Activated T-cell treated with anti-CD3 and anti-CD28 coated beads, Interleukin-2, amount 50 U/mL, for 24 hours (primary cell): ENCODE results near the gene ZNF808.
"Not testable (repeated sequence)": the region's sequence is repeated elsewhere in the genome, so short reads cannot be mapped to it uniquely, and the experiment has no call there.

Experiments used
- DNase-seq: peaks from one replicate; pipeline ENCODE4 v3.0.0-alpha.2; 2020
- H3K27ac Mint-ChIP-seq: 2 replicates; pipeline ENCODE4 v1.8.0; 2020; ENCODE audit warnings: mild to moderate bottlenecking, mixed read lengths
- H3K27me3 Mint-ChIP-seq: 2 replicates; pipeline ENCODE4 v1.8.0; 2020; ENCODE audit warnings: mixed read lengths
- H3K36me3 Mint-ChIP-seq: 2 replicates; pipeline ENCODE4 v1.8.0; 2020; ENCODE audit warnings: low read depth, mixed read lengths
- H3K4me1 Mint-ChIP-seq: 2 replicates; pipeline ENCODE4 v1.8.0; 2020; ENCODE audit warnings: low read depth, mixed read lengths
- H3K4me3 Mint-ChIP-seq: 2 replicates; pipeline ENCODE4 v1.8.0; 2020; ENCODE audit warnings: mild to moderate bottlenecking, moderate library complexity, mixed read lengths
- H3K9me3 Mint-ChIP-seq: 2 replicates; pipeline ENCODE4 v1.8.0; 2020; ENCODE audit warnings: mixed read lengths

ZNF808 gene

GRCh38 chr19:52527134-52527955, at the start of gene ZNF808:
Gene ZNF808, plus strand, starts transcription at chr19:52527668. Its CDS starts 15,617 bp downstream, at chr19:52543285.
- peak within 1 kb of the TSS; percentile 97 for H3K4me3 Mint-ChIP-seq
- no peaks in the 10 kb centered on the region for H3K27me3 Mint-ChIP-seq
- H3K27ac Mint-ChIP-seq: peak within 1 kb of the TSS; percentile 97
- peak; percentile 97 for DNase-seq
- peaks cover 26% of the 10 kb centered on the region for H3K4me1 Mint-ChIP-seq
- H3K9me3 Mint-ChIP-seq: peaks cover 11% of the 10 kb centered on the region
- peaks cover 48% of the 10 kb centered on the region for H3K36me3 Mint-ChIP-seq

- not testable (repeated sequence) for H3K4me3 Mint-ChIP-seq, DNase-seq, H3K27me3 Mint-ChIP-seq, H3K4me1 Mint-ChIP-seq, H3K27ac Mint-ChIP-seq
- peaks cover 41% of the 10 kb centered on the region for H3K36me3 Mint-ChIP-seq
- H3K9me3 Mint-ChIP-seq: peaks cover 47% of the 10 kb centered on the region
Measured at GRCh38 chr19:52484111-52484743, 43.2 kb upstream of the ZNF808 start.

- not testable (repeated sequence) for DNase-seq, H3K4me1 Mint-ChIP-seq, H3K27me3 Mint-ChIP-seq, H3K4me3 Mint-ChIP-seq, H3K27ac Mint-ChIP-seq
- H3K9me3 Mint-ChIP-seq: peaks cover 50% of the 10 kb centered on the region
- peaks cover 43% of the 10 kb centered on the region for H3K36me3 Mint-ChIP-seq
Measured at GRCh38 chr19:52485064-52485463, 42.4 kb upstream of the ZNF808 start.

- not testable (repeated sequence) for H3K27me3 Mint-ChIP-seq, DNase-seq, H3K4me3 Mint-ChIP-seq, H3K27ac Mint-ChIP-seq, H3K4me1 Mint-ChIP-seq
- H3K9me3 Mint-ChIP-seq: peaks cover 49% of the 10 kb centered on the region
- H3K36me3 Mint-ChIP-seq: peaks cover 43% of the 10 kb centered on the region
Measured at GRCh38 chr19:52485561-52486240, 41.8 kb upstream of the ZNF808 start.

GRCh38 chr19:52492201-52492993, 35.1 kb upstream of the ZNF808 start:
- Mint-ChIP-seq H3K27ac (no peak overlapping the region), H3K4me3 (no peak overlapping the region), H3K4me1 (no peaks in the 10 kb centered on the region), H3K36me3 (peaks cover 55% of the 10 kb centered on the region), H3K9me3 (peaks cover 44% of the 10 kb centered on the region), H3K27me3 (peaks cover 5% of the 10 kb centered on the region)
- peak; percentile 28 for DNase-seq

- Mint-ChIP-seq H3K4me3 (no peak overlapping the region), H3K27me3 (peaks cover 5% of the 10 kb centered on the region), H3K4me1 (no peaks in the 10 kb centered on the region), H3K36me3 (peaks cover 62% of the 10 kb centered on the region), H3K9me3 (peaks cover 50% of the 10 kb centered on the region), H3K27ac (no peak overlapping the region)
- DNase-seq: no peak
Measured at GRCh38 chr19:52492994-52493470, 34.4 kb upstream of the ZNF808 start.

- Mint-ChIP-seq H3K4me3 (no peak overlapping the region), H3K27ac (no peak overlapping the region), H3K36me3 (peaks cover 67% of the 10 kb centered on the region), H3K27me3 (peaks cover 5% of the 10 kb centered on the region), H3K9me3 (peaks cover 48% of the 10 kb centered on the region), H3K4me1 (no peaks in the 10 kb centered on the region)
- DNase-seq: no peak
Measured at GRCh38 chr19:52494518-52494917, 33.0 kb upstream of the ZNF808 start.

GRCh38 chr19:52498571-52498970, 28.9 kb upstream of the ZNF808 start:
- Mint-ChIP-seq H3K27me3 (peaks cover under 1% of the 10 kb centered on the region), H3K27ac (no peak overlapping the region), H3K4me3 (no peak overlapping the region), H3K4me1 (no peaks in the 10 kb centered on the region), H3K9me3 (peaks cover 54% of the 10 kb centered on the region), H3K36me3 (peaks cover 75% of the 10 kb centered on the region)
- no peak for DNase-seq

GRCh38 chr19:52500474-52500873, 27.0 kb upstream of the ZNF808 start:
- peaks cover 80% of the 10 kb centered on the region for H3K36me3 Mint-ChIP-seq
- not testable (repeated sequence) for H3K4me3 Mint-ChIP-seq, DNase-seq, H3K27ac Mint-ChIP-seq, H3K27me3 Mint-ChIP-seq, H3K4me1 Mint-ChIP-seq
- H3K9me3 Mint-ChIP-seq: peaks cover 50% of the 10 kb centered on the region

- H3K9me3 Mint-ChIP-seq: peaks cover 47% of the 10 kb centered on the region
- H3K4me1 Mint-ChIP-seq, DNase-seq, H3K4me3 Mint-ChIP-seq, H3K27me3 Mint-ChIP-seq, H3K27ac Mint-ChIP-seq: not testable (repeated sequence)
- peaks cover 80% of the 10 kb centered on the region for H3K36me3 Mint-ChIP-seq
Measured at GRCh38 chr19:52500991-52501390, 26.5 kb upstream of the ZNF808 start.

GRCh38 chr19:52507266-52507665, 20.2 kb upstream of the ZNF808 start:
- H3K4me3 Mint-ChIP-seq: no peak overlapping the region
- H3K27me3 Mint-ChIP-seq: no peaks in the 10 kb centered on the region
- no peak for DNase-seq
- H3K9me3 Mint-ChIP-seq: peaks cover 41% of the 10 kb centered on the region
- H3K36me3 Mint-ChIP-seq: peaks cover 85% of the 10 kb centered on the region
- no peak overlapping the region for H3K27ac Mint-ChIP-seq
- no peaks in the 10 kb centered on the region for H3K4me1 Mint-ChIP-seq

- DNase-seq: no peak
Measured at GRCh38 chr19:52516191-52516590, 11.3 kb upstream of the ZNF808 start.

GRCh38 chr19:52518646-52519045, 8.8 kb upstream of the ZNF808 start:
- Mint-ChIP-seq H3K36me3 (peaks cover 45% of the 10 kb centered on the region), H3K27me3 (peaks cover 10% of the 10 kb centered on the region), H3K9me3 (peaks cover 61% of the 10 kb centered on the region), H3K4me1 (no peaks in the 10 kb centered on the region), H3K27ac (no peak overlapping the region), H3K4me3 (no peak overlapping the region)
- no peak for DNase-seq

More at GRCh38 chr19:52516191-52516590, 11.3 kb upstream of the ZNF808 start:
- H3K27ac Mint-ChIP-seq: no peak overlapping the region
- H3K4me3 Mint-ChIP-seq: no peak overlapping the region
- peaks cover 9% of the 10 kb centered on the region for H3K27me3 Mint-ChIP-seq
- peaks cover 70% of the 10 kb centered on the region for H3K9me3 Mint-ChIP-seq
- H3K4me1 Mint-ChIP-seq: no peaks in the 10 kb centered on the region
- peaks cover 59% of the 10 kb centered on the region for H3K36me3 Mint-ChIP-seq

- not testable (repeated sequence) for DNase-seq, H3K4me1 Mint-ChIP-seq, H3K4me3 Mint-ChIP-seq, H3K27ac Mint-ChIP-seq, H3K27me3 Mint-ChIP-seq
- Mint-ChIP-seq H3K36me3 (peaks cover 40% of the 10 kb centered on the region), H3K9me3 (peaks cover 55% of the 10 kb centered on the region)
Measured at GRCh38 chr19:52519175-52519574, 8.3 kb upstream of the ZNF808 start.
